GM19035 (cell line): ENCODE results near the gene ZNF44.
"Not testable (repeated sequence)": the region's sequence is repeated elsewhere in the genome, so short reads cannot be mapped to it uniquely, and the experiment has no call there.

Experiments
- ATAC-seq: cut with Tn5 transposase; IDR thresholded peaks from one replicate; pipeline ENCODE4 v1.9.1; 2021; ENCODE audit not compliant: unreplicated experiment

The ZNF44 gene

DNA sequence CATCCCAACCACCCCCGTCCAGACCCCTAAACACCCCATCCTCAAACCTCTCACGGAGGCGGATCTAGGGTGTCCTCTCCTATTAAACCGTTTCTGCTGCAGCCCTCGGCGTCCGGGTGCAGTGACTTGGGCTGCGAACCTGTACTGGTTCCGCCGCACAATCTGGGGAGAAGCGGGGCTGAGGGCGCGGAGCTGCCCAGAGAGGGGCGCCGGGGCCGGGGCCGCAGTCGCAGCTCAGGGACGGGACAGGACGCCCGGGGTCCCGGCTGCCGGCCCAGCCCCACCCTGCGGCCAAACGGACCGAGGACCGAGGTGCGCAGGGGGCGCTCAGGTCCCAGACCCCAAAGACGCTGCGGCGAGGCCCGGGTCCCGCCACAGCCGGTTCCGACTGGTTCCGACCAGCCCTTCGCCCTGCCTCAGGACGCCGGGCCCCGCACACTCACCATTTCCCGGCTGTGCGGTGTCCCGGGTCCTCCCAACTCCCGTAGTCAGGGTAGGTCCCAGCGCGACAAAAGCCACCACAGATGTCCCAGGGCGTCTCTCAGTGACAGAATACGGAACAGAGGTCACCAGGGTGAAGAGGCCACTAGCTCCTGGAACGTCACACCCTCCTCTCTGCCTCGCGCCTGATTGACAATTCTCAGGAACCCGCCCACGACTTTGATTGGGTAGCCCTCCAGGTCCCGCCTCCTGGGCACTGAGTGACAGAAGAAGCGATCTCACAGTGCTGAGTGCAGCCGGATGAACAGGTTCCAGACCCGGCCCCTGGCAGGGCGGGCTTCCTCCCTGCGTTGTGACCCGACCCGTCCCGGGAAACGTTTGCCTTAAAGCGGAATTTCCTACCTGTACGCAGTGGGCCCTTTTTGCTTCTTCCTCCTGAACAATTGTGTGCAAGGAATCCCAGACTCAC lies at the start of gene ZNF44:
Gene ZNF44, minus strand, starts transcription at position 635 of the 910 bp plus-strand sequence. Its CDS starts 189 bp downstream, at position 446.
- peak; percentile 95 for ATAC-seq

DNA sequence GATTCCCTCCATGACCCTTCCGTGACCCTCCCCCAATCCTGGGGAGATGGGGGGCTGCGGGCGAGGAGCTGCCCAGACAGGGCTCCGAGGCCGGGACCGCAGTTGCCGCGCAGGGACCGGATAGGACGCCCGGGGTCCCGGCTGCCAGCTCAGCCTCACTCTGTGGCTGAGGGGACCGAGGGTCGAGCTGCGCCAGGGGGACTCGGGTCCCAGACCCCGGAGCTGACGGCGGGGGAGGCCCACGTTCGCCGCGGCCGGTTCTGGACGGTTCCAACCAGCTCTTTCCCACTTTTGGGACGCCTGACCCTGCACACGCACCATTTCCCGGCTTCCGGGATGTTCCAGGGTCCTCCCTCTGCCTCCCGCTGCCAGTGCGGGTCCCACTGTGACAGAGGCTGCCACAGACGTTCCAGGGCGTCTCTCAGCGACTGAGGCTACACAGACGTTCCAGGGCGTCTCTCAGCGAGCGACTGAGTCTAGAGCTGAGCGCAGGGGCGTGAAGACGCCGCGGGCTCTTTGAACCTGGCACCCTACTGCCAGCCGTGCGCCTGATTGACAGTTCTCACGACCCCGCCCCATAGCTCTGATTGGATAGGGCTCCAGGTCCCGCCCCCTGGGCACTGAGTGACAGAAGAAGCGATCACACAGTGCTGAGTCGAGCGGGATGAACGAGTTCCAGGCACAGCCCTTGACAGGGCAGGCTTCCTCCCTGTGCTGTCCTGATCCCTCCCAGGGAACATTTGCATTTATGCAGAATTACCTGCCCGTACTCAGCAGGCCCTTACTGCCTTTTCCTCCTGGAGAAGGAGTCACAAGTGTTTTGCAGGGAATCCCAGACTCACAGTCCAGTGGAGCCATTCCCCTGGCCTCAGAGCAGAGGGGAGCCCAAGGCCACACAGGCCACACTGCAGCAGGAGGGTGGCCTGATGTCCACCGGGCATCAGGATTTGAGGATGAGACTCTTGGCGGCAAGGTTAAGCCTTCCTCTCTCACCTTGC lies 38.8 kb upstream of the ZNF44 start, which contains the start of gene ZNF563:
Gene ZNF563, minus strand, starts transcription at position 472 of the 998 bp plus-strand sequence. Its CDS starts 151 bp downstream, at position 321.
- peak; percentile 87 for ATAC-seq

DNA sequence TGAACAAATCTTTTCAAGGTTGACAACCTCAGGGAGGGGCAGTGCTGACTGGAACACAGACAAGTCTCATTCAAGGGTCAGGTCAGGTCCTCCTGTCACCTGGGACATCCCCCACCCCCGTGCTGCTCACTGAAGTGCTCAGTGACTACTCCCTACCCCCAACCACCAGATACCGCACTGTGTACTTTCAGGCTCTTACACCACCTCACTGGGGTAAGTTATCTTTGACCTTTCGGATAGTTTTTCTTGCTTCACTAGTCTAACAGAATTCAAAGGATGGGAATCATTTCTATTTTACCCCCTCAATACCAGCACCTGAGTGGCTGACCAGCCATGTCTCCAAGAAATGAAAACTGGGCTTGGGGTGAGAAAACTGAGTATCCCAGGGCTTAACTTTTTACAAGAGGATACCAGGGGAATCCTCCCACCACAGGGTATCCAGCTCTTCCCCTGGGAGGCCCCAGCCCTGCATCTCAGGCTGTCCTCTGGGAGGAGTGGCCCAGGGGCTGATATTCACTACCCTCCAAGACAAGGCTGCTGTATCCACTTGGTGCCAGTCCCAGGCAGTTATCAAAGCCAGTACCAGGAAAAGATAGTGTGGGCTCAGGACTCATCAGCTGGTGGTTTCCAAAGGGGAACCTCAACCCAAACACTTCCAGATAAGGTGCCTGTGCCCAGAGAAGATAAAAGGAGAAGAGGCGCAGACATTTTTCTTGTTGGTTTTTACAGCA lies 36.7 kb upstream of the ZNF44 start:
- ATAC-seq: peak; percentile 41

DNA sequence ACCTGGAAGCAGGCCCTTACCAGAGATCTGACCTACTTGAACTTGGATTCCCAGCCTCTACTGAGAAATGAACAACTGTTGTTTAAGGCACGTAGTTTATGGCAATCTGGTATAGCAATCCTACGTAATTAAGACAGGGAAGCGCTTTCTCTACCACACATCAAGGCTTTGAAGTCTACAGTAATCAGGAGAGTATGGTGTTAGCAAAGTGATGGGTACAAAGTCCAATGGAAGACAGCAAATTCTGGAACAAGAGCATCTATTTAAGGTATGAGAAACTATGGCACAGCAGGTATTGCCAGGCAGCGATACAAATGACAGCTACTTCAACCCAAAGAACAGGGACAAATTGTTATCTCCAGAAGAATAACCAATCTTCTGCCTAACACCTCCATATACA lies 35.7 kb upstream of the ZNF44 start:
- no peak for ATAC-seq

DNA sequence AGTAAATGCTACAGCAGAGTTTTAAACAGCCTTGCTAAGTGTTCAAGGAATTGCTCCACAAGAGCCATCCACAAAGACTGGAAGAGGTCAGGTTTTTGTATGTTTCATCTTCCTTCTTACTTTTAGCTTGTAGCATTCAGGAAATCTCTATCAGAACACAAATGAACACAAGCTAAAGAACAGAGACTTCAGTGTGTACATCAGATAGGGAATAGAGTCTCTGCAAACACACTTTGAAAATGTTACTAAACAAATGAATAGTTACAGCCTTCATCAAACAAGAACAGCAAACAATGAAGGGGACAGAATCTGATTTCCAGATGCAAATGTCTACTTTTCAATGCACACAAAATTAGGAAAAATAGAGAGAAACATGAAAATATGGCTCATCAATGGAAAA lies 31.0 kb upstream of the ZNF44 start:
- no peak for ATAC-seq

DNA sequence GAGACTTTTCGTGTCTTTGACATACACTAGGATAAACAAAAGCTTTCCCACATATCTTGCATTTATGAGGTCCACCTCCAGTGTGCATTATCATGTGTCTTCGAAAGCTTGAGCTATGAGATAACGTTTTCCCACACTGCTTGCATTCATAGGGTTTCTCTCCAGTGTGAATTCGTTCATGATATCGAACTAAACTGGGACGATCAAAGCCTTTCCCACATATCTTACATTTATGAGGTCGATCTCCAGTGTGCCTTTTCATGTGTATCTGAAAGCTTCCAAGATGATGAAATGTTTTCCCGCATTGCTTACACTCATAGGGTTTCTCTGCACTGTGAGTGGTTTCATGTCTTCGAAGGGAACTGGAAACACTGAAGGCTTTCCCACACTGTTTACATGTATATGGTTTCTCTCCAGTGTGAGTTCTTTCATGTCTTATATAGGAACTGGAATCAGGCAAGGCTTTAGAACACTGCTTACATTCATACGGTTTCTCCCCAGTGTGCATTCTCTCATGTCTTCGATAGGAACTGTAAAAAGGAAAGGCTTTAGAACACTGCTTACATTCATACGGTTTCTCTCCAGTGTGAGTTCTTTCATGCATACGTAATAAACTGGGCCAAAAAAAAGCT lies 24.2 kb upstream of the ZNF44 start:
- no peak for ATAC-seq

DNA sequence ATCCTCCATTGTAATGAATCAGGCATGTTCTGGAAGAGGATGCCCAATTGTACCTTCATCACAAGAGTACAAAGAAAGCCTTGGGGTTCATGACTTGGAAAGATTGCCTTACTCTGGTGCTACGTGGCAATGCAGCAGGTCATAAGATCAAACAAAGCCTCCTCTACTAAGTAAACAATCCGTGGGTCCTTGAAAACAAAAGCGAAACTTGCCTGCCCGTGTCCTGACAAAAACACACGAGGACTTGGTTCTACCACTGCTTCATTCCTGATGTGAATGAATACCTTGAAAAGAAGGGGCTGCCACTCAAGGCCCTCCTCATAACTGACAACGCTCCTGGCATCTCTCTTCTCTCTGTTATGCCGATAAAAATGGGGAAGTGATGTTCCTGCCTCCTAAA lies 19.9 kb upstream of the ZNF44 start:
- ATAC-seq: no peak

DNA sequence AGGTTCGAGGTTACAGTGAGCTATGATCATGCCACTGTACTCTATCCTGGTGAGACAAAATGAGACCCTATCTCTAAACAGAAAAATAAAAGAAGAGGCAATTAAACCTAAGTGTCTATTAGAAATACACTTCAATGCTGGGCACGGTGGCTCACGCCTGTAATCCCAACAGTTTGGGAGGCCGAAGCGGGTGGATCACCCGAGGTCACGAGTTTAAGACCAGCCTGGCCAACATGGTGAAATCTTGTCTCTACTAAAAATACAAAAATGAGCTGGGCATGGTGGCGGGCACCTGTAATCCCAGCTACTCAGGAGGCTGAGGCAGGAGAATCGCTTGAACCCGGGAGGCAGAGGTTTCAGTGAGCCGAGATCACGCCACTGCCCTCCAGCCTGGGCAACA lies 14.2 kb upstream of the ZNF44 start:
- not testable (repeated sequence) for ATAC-seq

DNA sequence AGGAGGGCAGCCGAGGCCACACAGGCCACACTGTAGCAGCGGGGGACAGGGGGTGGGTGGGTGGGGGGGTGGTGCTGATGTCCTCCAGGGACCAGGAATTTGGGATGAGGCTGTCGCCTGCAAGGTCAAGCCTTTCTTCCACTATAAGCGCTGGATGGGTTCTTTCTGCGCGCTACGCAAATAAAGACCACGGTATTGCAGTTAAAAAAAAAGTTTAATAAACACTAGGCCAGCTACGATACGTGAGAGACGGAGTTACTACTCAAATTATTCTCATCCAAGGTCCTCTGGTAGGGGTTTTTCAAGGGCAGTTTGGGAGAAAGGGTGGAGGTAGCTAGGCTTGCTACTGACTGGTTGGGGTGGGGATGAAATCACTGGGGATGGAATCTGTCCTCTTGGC lies 508 bp upstream of the ZNF44 start:
- no peak for ATAC-seq

DNA sequence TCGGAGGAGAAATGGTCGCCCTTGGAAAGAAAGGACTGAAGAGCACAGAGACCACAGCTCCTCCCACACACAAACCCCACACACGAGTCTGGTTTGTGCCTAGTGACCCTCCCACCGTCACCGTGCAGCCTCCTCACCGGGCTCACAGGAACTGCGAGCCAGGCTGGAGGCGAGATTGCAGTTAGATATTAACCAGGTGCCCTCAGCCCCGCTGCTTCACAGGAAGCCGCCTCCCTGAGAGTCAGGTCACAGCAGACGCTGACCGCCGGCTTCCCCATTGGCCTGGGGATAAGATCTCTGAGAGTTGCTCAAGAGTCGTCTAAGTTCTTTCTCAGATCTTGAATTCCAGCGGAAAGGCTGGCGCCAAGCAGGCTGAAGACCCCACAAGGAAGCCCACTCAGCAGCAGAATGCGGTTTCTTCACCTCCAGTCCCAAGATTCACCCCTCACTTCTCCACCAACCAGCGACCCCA lies 870 bp downstream of the ZNF44 start:
- ATAC-seq: no peak

DNA sequence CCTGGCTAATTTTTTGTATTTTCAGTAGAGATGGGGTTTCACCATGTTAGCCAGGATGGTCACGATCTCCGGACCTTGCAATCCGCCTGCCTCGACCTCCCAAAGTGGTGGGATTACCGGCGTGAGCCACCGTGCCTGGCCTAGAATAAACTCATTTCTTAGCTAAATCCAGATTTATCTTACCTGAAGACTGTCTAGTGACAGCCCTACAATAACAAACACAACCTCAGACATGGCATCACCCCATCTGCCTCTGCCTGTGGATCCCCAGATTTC lies 5.0 kb downstream of the ZNF44 start:
- no peak for ATAC-seq

DNA sequence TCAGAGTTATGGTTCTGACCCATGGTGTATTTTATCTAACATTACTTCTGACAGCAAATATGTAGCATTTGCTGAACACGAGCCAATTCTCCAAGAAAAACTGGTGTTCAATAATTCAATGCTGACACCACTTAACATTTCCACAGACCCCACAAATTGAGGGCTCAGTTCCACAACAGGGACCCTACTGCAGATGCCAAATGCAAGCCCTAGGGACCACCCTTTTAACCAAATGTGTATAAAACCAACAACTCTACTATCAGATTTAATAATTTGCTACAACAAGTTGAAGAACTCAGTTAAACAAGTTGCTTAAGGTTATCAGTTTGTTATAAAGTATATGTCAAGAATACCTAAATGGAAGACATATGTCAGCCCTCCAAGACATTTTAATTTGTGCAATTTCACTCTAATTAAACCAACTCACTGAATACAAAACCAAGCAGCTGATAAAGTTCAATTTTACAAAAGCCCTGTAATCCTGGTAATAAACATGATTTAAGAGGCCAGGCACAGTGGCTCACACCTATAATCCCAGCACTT lies 6.7 kb downstream of the ZNF44 start:
- no peak for ATAC-seq

DNA sequence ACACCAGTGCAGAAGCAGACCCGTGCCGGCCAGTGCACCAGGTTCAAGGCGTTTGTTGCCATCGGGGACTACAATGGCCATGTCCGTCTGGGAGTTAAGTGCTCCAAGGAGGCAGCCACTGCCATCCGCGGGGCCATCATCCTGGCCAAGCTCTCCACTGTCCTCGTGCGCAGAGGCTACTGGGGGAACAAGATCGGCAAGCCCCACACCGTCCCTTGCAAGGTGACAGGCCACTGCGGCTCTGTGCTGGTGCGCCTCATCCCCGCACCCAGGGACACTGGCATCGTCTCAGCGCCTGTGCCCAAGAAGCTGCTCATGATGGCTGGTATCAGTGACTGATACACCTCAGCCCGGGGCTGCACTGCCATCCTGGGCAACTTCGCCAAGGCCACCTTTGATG lies 10.1 kb downstream of the ZNF44 start:
- no peak for ATAC-seq

DNA sequence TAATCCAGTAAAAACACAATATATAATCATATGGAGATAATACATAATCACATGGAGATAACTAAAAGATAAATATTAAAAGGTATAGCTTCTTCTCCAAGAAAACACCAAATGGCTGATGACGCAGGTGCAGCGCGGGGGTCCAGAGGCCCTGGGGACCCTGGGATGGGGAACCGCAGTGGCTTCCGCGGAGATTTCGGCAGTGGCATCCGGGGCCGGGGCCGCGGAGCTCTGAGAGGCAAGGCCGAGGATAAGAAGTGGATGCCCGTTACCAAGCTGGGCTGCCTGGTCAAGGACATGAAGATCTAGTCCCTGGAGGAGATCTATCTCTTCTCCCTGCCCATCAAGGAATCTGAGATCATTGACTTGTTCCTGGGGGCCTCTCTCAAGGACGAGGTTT lies 10.5 kb downstream of the ZNF44 start:
- ATAC-seq: no peak

DNA sequence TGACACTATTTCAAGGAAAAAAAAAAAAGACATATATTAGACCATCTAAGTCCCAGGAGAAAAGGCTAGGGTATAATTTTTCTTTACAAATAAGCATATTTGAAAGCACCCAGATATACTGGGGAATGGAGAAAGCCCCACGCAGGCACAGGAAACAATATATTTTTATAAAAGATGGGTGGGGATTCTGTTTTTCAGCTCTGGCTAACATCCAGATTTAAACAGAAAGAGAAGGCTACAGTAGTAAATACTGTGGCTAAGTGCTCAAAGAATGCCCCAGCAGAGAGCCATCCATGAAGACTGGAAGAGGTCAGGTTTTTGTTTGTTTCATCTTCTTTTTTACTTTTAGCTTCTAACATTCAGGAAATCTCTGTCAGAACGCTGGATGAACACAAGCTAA lies 16.0 kb downstream of the ZNF44 start:
- no peak for ATAC-seq

DNA sequence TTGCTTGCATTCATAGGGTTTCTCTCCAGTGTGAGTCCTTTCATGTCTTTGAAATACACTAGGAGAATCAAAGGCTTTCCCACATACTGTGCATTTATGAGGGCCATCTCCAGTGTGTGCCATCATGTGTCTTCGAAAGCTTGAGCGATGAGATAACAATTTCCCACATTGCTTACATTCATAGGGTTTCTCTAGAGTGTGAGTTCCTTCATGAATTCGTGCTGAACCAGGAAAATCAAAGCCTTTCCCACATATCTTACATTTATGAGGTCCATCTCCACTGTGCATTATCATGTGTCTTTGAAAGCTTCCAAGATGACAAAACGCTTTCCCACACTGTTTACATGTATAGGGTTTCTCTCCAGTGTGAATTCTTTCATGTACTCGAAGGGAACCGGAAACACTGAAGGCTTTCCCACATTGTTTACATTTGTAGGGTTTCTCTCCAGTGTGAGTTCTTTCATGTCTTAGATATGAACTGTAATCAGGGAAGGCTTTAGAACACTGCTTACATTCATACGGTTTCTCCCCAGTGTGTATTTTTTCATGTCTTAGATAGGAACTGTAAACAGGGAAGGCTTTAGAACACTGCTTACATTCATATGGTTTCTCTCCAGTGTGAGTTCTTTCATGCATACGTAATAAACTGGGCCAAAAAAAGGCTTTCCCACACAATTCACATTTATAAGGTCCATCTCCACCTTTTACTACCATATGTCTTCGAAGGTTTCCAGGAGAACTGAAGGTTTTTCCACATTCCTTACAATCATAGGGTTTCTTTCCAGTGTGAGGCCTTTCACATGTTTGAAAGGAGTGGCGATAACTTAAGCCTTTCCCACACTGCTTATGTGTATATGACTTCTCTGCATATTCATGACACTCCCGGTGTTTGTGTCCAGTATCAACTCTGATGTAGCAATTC lies 21.4 kb downstream of the ZNF44 start:
- ATAC-seq: no peak

DNA sequence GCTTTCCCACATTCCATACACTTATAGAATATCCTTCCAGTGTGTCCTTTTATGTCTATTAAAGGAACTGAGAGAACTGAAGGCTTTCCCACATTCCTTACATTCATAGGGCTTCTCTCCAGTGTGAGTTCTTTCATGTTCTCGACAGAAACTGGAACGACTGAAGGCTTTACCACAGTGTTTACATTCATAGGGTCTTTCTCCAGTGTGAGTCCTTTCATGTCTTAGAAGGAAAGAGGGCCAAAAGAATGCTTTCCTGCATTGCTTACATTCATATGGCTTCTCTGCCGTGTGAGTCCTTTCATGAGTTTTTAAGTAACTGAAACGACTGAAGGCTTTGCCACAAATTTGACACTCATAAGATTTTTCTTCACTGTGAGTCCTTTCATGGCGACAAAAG lies 22.3 kb downstream of the ZNF44 start:
- ATAC-seq: no peak

DNA sequence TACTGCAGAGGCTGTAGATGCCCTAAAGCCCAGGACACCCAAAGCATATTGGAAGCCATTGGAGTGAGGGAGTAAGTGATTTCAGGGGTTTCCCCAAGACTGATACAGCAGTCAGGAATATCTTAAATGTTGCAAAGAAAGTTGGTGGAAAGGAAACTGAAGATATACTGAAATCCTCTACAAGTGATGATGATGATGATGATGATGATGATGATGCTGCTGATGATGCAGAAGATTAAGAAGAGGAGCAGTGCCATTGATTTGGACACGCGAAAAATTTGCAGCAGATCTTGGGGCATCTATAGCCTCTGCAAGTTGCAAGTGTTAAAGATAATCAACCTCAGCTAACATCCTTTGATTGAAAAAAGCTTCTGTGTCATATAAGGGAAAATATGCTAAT lies 23.8 kb downstream of the ZNF44 start:
- ATAC-seq: no peak
